ENCODE data around the gene TBC1D21.

DNA sequence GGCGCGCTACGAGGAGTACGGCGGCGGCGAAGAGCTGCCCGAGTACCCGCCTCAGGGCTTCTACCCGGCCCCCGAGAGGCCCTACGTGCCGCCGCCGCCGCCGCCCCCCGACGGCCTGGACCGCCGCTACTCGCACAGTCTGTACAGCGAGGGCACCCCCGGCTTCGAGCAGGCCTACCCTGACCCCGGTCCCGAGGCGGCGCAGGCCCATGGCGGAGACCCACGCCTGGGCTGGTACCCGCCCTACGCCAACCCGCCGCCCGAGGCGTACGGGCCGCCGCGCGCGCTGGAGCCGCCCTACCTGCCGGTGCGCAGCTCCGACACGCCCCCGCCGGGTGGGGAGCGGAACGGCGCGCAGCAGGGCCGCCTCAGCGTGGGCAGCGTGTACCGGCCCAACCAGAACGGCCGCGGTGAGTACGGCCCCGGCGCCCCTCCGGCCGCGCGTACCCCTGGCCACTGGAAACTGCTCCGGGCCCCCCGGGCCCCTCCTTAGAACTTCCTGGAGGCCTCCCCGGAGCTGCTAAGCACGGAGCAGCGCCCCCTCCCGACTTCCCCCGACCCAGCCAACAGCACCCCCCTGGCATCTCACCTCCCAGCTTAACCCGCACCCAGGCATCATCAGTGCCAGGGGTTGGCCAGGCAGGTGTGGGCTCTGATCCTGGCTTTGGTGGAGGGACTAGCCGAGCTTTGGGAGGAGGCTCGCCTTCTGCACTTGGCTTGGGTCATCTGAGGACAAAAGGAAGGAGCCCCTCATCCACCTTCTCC, 54.3 kb downstream of the TBC1D21 start:
- TF ChIP-seq, protein P1, sequence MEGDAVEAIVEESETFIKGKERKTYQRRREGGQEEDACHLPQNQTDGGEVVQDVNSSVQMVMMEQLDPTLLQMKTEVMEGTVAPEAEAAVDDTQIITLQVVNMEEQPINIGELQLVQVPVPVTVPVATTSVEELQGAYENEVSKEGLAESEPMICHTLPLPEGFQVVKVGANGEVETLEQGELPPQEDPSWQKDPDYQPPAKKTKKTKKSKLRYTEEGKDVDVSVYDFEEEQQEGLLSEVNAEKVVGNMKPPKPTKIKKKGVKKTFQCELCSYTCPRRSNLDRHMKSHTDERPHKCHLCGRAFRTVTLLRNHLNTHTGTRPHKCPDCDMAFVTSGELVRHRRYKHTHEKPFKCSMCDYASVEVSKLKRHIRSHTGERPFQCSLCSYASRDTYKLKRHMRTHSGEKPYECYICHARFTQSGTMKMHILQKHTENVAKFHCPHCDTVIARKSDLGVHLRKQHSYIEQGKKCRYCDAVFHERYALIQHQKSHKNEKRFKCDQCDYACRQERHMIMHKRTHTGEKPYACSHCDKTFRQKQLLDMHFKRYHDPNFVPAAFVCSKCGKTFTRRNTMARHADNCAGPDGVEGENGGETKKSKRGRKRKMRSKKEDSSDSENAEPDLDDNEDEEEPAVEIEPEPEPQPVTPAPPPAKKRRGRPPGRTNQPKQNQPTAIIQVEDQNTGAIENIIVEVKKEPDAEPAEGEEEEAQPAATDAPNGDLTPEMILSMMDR (IDR thresholded peaks at IDR 0.05), result peak in 3 of 4 donors; percentile 10 to 29 (median 26)
- TF ChIP-seq POLR2A (IDR thresholded peaks at IDR 0.05), result no peak

All from right lobe of liver (tissue), 4 donors.